Neutrophil (primary cell): Measurements from ENCODE around the gene RGS3.

Experiments used
- H3K27ac ChIP-seq: fragments of 200-600 bp; sonication (generic); 2 replicates; pipeline ENCODE4 v1.5.1; 2016; ENCODE audit warnings: mild to moderate bottlenecking, moderate library complexity
- H3K27me3 ChIP-seq: fragments of 200-600 bp; sonication (generic); 2 replicates; pipeline ENCODE4 v1.6.0; 2016; ENCODE audit warnings: mild to moderate bottlenecking
- H3K36me3 ChIP-seq: fragments of 200-600 bp; sonication (generic); 2 replicates; pipeline ENCODE4 v1.5.1; 2017
- H3K4me1 ChIP-seq, 2 experiments: fragments of 200-600 bp in 1 of 2; sonication (generic) in 1 of 2; 1 replicate in 1 of 2; 2 replicates in 1 of 2; pipeline versions ENCODE4 v1.5.1 to v1.6.1; 2013 to 2016; ENCODE audit warnings: low read depth in 1 of 2, low read length in 1 of 2, mild to moderate bottlenecking in 1 of 2, moderate library complexity in 1 of 2; ENCODE audit not compliant: control insufficient read depth in 1 of 2, insufficient read depth in 1 of 2
- H3K4me3 ChIP-seq, 2 experiments: fragments of 200-600 bp in 1 of 2; sonication (generic) in 1 of 2; 1 replicate in 1 of 2; 2 replicates in 1 of 2; pipeline ENCODE4 v1.5.1; 2013 to 2016; ENCODE audit warnings: low read depth in 1 of 2, low read length in 1 of 2, mild to moderate bottlenecking in 1 of 2, moderate library complexity in 1 of 2
- H3K9me3 ChIP-seq: fragments of 200-600 bp; sonication (generic); 2 replicates; pipeline ENCODE4 v1.5.1; 2016
- TF ChIP-seq, protein P1 (sequence below): fragments of 200-600 bp; sonication (generic); IDR thresholded peaks from 2 replicates; pipeline ENCODE4 v1.5.1; 2016; ENCODE audit warnings: antibody characterized with exemption

Gene RGS3

DNA sequence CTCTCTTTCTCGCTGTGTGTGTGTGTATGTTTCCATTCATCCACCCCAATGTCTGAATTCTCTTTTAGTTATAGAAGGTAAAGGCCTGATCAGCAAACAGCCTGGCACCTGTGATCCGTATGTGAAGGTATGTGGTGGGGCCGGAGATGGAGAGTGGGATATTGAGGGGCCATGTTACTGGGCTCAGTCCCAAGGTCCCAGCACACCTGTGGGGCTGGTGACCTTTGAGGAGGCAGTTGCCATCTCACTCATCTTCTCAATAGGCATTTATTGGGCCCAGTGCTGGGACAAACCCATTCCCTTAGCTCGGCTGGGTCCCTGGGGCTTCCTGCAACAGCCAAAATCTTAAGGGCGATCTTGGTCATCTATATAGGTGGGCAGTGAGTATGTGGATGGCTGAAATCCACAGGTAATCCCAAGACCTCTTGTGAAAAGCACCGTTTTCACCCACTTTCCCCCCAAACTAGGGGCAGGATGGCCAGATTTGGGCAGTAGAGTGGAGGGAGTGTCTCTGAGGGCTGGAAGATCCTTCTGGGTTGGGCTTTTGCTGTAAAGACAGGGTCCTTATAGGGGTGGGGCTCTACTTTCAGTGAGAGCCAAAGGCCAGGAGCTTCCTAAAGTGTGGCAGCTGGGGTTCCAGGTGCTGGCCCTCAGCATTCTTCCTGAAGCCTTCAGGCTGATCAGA lies 19.6 kb downstream of the RGS3 start:
- Histone ChIP-seq H3K36me3 (no peaks in the 10 kb centered on the region), H3K9me3 (no peaks in the 10 kb centered on the region), H3K4me1 (no peaks in the 10 kb centered on the region), H3K4me3 (no peak overlapping the region), H3K27ac (no peak overlapping the region), H3K27me3 (no peaks in the 10 kb centered on the region)
- TF ChIP-seq, protein P1, sequence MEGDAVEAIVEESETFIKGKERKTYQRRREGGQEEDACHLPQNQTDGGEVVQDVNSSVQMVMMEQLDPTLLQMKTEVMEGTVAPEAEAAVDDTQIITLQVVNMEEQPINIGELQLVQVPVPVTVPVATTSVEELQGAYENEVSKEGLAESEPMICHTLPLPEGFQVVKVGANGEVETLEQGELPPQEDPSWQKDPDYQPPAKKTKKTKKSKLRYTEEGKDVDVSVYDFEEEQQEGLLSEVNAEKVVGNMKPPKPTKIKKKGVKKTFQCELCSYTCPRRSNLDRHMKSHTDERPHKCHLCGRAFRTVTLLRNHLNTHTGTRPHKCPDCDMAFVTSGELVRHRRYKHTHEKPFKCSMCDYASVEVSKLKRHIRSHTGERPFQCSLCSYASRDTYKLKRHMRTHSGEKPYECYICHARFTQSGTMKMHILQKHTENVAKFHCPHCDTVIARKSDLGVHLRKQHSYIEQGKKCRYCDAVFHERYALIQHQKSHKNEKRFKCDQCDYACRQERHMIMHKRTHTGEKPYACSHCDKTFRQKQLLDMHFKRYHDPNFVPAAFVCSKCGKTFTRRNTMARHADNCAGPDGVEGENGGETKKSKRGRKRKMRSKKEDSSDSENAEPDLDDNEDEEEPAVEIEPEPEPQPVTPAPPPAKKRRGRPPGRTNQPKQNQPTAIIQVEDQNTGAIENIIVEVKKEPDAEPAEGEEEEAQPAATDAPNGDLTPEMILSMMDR: no peak

DNA sequence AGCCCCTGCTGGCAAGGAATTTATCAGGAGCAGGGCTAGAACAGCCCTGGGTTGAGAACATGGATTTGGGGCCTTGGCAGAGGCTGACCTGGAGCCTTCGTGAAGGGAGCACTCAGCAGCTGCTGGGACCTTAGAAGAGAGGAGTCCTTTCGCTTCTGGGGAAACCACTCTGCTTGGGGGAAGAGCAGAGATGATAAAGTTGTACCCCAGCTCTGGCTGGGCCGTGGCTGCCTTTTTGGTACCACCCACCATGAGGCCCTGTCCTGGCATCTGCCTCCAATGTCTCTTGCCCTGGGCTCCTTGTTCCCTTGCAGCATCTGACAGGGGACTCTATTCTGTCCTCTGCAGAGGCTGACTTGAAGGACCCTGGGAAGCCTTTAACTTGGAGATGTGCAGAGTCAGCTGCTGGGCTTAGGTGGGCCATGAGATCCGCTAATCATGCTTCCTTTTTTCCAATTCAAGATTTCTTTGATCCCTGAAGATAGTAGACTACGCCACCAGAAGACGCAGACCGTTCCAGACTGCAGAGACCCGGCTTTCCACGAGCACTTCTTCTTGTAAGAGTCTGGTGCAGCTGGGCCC lies 20.2 kb downstream of the RGS3 start:
- Histone ChIP-seq H3K36me3 (no peaks in the 10 kb centered on the region), H3K9me3 (no peaks in the 10 kb centered on the region)
- TF ChIP-seq, protein P1: no peak

DNA sequence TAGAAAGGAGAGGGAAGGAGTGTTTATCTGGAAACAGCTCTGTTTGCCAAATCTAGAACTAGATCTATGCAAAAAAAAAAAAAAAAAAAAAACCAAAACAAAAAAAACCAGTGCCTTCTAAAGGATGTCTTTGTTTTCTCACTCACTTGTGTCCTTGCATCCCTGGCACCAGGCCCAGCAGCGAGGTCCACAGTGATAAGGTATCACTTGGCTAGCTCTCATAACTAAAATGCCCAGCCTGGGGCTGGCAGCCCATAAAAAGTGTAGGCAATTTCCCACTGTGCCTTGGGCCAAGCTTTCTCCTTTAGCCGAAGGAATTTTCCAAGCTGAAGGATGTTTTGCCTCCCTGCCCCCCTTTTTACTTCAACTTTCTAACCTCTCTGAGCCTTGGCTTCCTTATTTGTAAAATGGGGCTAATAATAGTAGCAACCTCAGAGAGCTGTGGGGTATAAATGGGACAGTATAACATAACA lies 20.8 kb downstream of the RGS3 start:
- no peaks in the 10 kb centered on the region for H3K9me3 ChIP-seq
- H3K27ac ChIP-seq: no peak overlapping the region
- H3K4me1 ChIP-seq: no peaks in the 10 kb centered on the region
- no peaks in the 10 kb centered on the region for H3K36me3 ChIP-seq
- TF ChIP-seq, protein P1: no peak
- H3K4me3 ChIP-seq: no peak overlapping the region
- H3K27me3 ChIP-seq: no peaks in the 10 kb centered on the region

More for the DNA sequence above, 20.2 kb downstream of the RGS3 start:
- Histone ChIP-seq H3K4me3 (no peak overlapping the region), H3K27ac (no peak overlapping the region), H3K4me1 (no peaks in the 10 kb centered on the region), H3K27me3 (no peaks in the 10 kb centered on the region)

DNA sequence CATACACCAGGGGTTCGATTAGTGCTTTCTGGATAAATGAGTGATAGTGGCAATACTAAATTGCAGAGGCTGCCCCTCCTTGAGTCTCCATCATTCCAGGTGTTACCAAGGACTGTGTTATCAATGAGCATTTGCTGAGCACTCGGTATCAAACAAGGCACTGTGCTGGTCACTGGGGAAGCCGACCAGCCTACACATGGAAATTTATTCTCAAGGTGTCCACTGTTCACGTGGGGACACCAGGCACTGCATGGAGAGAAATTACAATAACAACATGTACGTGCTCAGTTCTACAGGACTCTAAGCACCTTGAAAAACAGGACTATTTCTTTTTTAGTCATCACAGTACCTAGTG lies 22.2 kb downstream of the RGS3 start:
- H3K9me3 ChIP-seq: no peaks in the 10 kb centered on the region
- no peak overlapping the region for H3K27ac ChIP-seq
- H3K36me3 ChIP-seq: no peaks in the 10 kb centered on the region
- no peaks in the 10 kb centered on the region for H3K27me3 ChIP-seq
- H3K4me3 ChIP-seq: no peak overlapping the region
- TF ChIP-seq, protein P1: no peak
- no peaks in the 10 kb centered on the region for H3K4me1 ChIP-seq

DNA sequence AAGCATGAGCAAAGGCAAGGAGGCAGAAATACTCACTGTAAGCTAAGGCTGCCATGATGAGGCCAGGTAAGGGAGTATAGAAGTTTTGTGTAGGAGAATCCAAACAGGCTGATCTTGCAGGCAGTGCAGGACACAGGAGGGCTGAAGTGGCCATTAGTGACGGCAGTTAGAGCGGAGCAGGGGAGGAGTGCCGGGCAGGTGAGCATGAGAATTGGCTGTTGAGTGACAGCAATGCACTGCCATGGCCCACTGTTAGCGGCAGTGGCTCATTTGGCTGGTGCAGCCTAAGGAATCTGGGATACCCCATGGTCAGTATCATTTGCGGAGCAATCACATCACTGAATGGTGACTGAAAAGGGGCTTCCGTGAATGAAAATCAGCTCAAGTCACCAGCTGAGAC lies 22.8 kb downstream of the RGS3 start:
- Histone ChIP-seq H3K36me3 (no peaks in the 10 kb centered on the region), H3K9me3 (no peaks in the 10 kb centered on the region), H3K4me1 (no peaks in the 10 kb centered on the region), H3K27me3 (no peaks in the 10 kb centered on the region), H3K27ac (no peak overlapping the region), H3K4me3 (no peak overlapping the region)
- TF ChIP-seq, protein P1: no peak
